Right lobe of liver (tissue), 6 donors: ENCODE results near the gene SHROOM2. TPM values are rescaled to one million over a fixed set of nuclear protein-coding genes. Genes with fewer than 3 reads are reported as not detected.
A peak's percentile ranks its signal among the peaks of the same experiment; 100 is the strongest.
"Not testable (repeated sequence)": the region's sequence is repeated elsewhere in the genome, so short reads cannot be mapped to it uniquely, and the experiment has no call there.

Experiments
- ATAC-seq, 4 donors: fragments of 200-7000 bp; cut with Tn5 transposase; one replicate each; pipeline ENCODE4 v1.9.1; 2020; ENCODE audit warnings: mild to moderate bottlenecking in 4 of 4, moderate library complexity in 4 of 4
- DNase-seq, 3 donors: peaks; one replicate each; pipeline ENCODE4 v3.0.0-alpha.2; 2020
- H3K27ac ChIP-seq, 3 donors: fragments of 200-600 bp; one replicate each; pipeline ENCODE4 v1.8.0; 2022
- H3K27me3 ChIP-seq, 2 donors: fragments of 200-600 bp; one replicate each; pipeline ENCODE4 v1.8.0; 2022
- H3K36me3 ChIP-seq, 4 donors: fragments of 200-600 bp; sonication (generic) in 1 of 4; one replicate each; pipeline versions ENCODE4 v1.5.1 to v1.8.0; 2017 to 2022; ENCODE audit warnings: control low read depth in 1 of 4
- H3K4me1 ChIP-seq, 4 donors: fragments of 200-600 bp; sonication (generic) in 1 of 4; one replicate each; pipeline versions ENCODE4 v1.5.1 to v1.8.0; 2017 to 2022; ENCODE audit warnings: control low read depth in 1 of 4
- H3K4me3 ChIP-seq, 3 donors: fragments of 200-600 bp; one replicate each; pipeline ENCODE4 v1.8.0; 2022
- H3K9me3 ChIP-seq, 4 donors: fragments of 200-600 bp; sonication (generic) in 1 of 4; one replicate each; pipeline versions ENCODE4 v1.5.1 to v1.8.0; 2017 to 2022; ENCODE audit warnings: control low read depth in 1 of 4
- POLR2A ChIP-seq: fragments of 450-650 bp; IDR thresholded peaks from one replicate; pipeline ENCODE4 v1.6.1; 2017; ENCODE audit warnings: antibody characterized with exemption, mild to moderate bottlenecking
- WGBS: methylation state at CpG from one replicate; pipeline ENCODE4 v1.1.6; 2018; ENCODE audit warnings: low coverage, low lambda C conversion rate; ENCODE audit not compliant: insufficient coverage; ENCODE audit errors: missing lambda C conversion rate; 5-methylcytosine and 5-hydroxymethylcytosine counted together
- intact Hi-C, 2 donors: fragments of 100-400 bp; cut with DNase I; formaldehyde crosslinking; loops; one replicate each; pipeline versions ENCODE4 v1.11.2 to v1.14.1; 2022
- total RNA-seq, 6 experiments: library from RNA; depleted of rRNA in 2 of 6; stranded (reverse); fragments of >200 nt in 2 of 6; fragmentation: NEBNext Ultra II Directional in 3 of 6; extraction: Animal tissue kit (Norgen Biotek cat#: 25700) in 3 of 6; gene quantifications; one replicate each; pipeline versions ENCODE4 v1.1.0 to v1.2.4, GENCODE V29; 2016 to 2023
- TF ChIP-seq, protein P1 (sequence below), 4 donors: fragments of 200-600 bp in 3 of 4; fragments of 450-650 bp in 1 of 4; IDR thresholded peaks; one replicate each; pipeline versions ENCODE4 v1.5.1 to v1.8.0; 2016 to 2022; ENCODE audit warnings: antibody characterized with exemption in 4 of 4, mild to moderate bottlenecking in 2 of 4
- donor health status: DM: no; HTN: yes; CAD: no.
- donor health status: DM: no; HTN: no; CAD: no.
- donor health status: DM: no; HTN: no; CAD: no.
- donor health status: DM: no; HTN: yes; CAD: no.
- donor health status: DM: no; HTN: yes; CAD: no.

Gene SHROOM2
- total RNA-seq, 6 experiments from 2014 or later = 3.6 to 7.5 (median 3.9) TPM

DNA sequence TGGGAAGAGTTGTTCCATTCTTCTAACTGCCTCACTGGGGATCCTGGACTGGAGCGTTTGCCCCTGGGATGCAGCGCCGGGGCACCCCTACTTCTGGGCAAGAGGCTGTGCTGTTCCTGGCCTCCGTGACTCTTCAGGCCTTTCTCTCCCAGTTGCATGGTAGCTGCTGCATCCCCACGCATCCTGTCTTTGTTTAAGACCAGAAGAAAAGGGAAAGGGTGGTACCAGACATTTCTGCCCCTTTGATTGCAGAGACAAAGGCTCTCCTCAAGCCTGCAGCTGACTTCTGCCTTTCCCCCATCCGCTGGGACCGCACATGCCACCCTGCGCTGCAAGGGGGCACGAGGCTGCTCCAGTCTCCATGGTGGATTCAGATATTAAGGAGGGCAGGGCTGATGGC lies 70.4 kb downstream of the SHROOM2 start:
- TF ChIP-seq, protein P1, sequence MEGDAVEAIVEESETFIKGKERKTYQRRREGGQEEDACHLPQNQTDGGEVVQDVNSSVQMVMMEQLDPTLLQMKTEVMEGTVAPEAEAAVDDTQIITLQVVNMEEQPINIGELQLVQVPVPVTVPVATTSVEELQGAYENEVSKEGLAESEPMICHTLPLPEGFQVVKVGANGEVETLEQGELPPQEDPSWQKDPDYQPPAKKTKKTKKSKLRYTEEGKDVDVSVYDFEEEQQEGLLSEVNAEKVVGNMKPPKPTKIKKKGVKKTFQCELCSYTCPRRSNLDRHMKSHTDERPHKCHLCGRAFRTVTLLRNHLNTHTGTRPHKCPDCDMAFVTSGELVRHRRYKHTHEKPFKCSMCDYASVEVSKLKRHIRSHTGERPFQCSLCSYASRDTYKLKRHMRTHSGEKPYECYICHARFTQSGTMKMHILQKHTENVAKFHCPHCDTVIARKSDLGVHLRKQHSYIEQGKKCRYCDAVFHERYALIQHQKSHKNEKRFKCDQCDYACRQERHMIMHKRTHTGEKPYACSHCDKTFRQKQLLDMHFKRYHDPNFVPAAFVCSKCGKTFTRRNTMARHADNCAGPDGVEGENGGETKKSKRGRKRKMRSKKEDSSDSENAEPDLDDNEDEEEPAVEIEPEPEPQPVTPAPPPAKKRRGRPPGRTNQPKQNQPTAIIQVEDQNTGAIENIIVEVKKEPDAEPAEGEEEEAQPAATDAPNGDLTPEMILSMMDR (IDR thresholded peaks at IDR 0.05) = no peak
- no peak for TF ChIP-seq POLR2A
- Histone ChIP-seq H3K27me3 (no peaks in the 10 kb centered on the region), H3K4me3 (no peak overlapping the region), H3K36me3 (no peaks in the 10 kb centered on the region), H3K27ac (no peak overlapping the region), H3K9me3 (no peaks in the 10 kb centered on the region), H3K4me1 (no peaks in the 10 kb centered on the region)
- WGBS = 62% methylated on average over 8 of the region's 9 CpGs
- DNase-seq = no peak
- ATAC-seq = no peak
- intact Hi-C loops = no loop called here

DNA sequence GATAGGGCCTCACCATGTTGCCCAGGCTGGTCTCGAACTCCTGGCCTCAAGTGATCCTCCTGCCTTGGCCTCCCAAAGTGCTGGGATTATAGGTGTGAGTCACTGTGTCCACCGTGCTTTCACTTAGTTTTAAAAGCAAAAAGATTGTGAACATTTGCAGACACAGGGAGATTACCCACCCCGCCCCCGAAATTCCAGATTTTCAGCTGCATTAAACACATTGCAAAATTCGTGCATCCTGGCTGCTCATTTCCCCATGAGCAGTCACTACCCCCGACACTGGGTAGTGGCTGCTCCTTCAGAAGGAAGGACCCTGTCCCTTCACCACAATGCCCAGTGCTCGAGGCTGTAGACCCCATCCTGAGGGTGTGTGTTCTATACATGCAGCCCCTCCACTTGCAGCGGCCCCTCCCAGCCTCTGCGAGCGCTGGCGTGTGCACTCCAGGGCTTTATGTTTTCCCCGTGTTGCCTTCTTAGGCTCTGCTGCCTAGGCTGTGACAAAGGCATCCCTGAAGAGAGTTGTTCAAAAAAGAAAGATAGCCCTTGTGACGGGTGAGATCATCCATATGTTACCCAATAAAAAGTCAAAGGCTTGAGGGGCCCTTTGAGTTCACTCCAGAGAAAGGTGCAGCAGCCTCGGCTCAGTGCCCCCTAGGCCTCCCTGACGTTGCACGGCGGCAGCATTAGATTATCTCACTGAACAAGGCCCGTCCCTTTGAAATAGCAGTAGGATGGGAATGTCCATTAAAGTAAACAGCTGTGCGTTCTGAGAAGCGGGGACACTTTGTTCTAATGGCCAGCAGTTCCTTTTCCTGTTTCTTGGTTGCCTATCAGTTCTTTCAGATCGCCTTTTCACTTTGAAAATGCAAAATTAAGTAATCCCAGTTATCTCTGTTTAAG lies 71.6 kb downstream of the SHROOM2 start:
- intact Hi-C loops = no loop called here
- DNase-seq (no peak), ATAC-seq (peak in 1 of 4 donors; percentile 61)

DNA sequence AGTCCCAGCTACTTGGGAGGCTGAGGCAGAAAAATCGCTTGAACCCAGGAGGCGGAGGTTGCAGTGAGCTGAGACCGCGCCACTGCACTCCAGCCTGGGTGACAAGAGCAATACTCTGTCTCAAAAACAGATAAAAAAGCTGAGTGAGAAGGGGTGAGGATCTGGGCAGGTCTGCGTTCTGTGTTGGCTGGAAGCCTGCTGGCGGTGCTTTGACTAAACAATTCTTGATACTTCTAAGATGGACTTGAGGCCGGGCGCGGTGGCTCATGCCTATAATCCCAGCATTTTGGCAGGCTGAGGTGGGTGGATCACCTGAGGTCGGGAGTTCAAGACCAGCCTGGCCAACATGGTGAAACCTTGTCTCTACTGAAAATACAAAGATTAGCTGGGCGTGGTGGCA lies 72.5 kb downstream of the SHROOM2 start:
- H3K4me3 ChIP-seq, H3K9me3 ChIP-seq, intact Hi-C loops, H3K4me1 ChIP-seq, H3K27ac ChIP-seq, H3K27me3 ChIP-seq, ATAC-seq, H3K36me3 ChIP-seq, DNase-seq: not testable (repeated sequence)
- 73% methylated on average over 4 of the region's 11 CpGs for WGBS

More for the DNA sequence above, 71.6 kb downstream of the SHROOM2 start:
- Histone ChIP-seq H3K4me3 (no peak overlapping the region), H3K27me3 (no peaks in the 10 kb centered on the region), H3K27ac (no peak overlapping the region), H3K4me1 (no peaks in the 10 kb centered on the region), H3K36me3 (no peaks in the 10 kb centered on the region), H3K9me3 (no peaks in the 10 kb centered on the region)
- no peak for TF ChIP-seq POLR2A
- WGBS = 70% methylated on average over 14 of the region's 21 CpGs

DNA sequence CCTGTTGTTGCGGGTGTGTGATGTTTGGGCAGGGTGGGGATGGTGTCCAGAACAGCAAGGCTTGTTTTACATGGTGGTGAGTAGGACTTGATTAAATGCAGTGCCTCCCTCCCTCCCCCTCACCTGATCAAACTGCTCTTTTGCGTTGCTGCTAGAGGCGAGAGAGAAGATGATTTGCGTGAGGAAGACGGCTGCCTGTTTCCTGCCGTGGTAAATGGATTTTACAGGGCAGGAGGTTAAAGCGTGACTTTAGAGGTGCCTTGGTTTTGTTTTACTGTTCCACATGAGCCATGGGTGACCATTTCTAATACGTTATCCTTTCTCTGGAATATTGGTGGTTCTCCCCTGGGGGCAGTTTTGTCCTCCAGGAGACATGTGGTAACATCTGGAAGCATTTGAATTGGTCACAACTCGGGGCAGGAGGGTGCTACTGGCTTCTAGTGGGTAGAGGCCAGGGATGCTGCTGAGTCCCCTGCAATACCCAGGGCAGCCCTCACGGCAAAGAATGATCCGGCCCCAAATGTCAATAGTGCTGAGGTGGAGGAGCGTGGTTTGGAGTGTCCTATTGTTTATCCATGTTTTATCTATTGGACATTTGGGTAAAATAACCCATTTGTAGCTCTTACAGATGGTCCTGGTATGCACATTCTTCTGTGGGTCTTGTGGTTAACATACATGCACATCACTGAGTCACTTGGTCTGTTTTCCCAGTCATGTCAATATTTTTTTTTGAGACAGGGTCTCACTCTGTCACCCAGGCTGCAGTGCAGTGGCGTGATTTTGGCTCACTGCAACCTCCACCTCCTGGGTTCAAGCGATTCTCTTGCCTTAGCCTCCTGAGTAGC lies 73.7 kb downstream of the SHROOM2 start:
- Histone ChIP-seq H3K27ac (no peak overlapping the region), H3K36me3 (no peaks in the 10 kb centered on the region), H3K27me3 (no peaks in the 10 kb centered on the region), H3K4me1 (no peaks in the 10 kb centered on the region), H3K9me3 (no peaks in the 10 kb centered on the region), H3K4me3 (no peak overlapping the region)
- TF ChIP-seq POLR2A = no peak
- TF ChIP-seq, protein P1 (IDR thresholded peaks at IDR 0.05) = no peak
- no peak for ATAC-seq
- WGBS = 61% methylated on average over 8 of the region's 14 CpGs
- intact Hi-C loops = no loop called here
- no peak for DNase-seq

DNA sequence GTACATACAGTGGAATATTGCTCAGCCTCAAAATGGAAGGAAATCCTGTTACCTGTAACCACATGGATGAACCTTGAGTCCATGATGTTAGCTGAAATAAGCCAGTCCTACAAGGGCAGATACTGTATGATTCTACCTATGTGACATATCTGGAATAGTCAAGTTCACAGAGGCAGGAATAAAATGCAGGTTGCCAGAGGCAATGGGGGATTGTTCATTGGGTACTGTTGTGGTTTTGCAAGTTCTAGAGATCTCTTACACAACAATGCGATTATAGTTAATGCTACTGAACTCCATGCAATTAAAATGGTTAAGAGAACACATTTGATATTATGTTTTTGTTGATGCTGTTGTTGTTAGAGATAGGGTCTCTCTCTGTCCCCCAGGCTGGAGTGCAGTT lies 74.6 kb downstream of the SHROOM2 start:
- Histone ChIP-seq H3K4me1 (no peaks in the 10 kb centered on the region), H3K4me3 (no peak overlapping the region), H3K27me3 (no peaks in the 10 kb centered on the region), H3K9me3 (no peaks in the 10 kb centered on the region), H3K27ac (no peak overlapping the region), H3K36me3 (no peaks in the 10 kb centered on the region)
- intact Hi-C loops = no loop called here
- DNase-seq = no peak
- TF ChIP-seq, protein P1 (IDR thresholded peaks at IDR 0.05) = no peak
- no peak for TF ChIP-seq POLR2A
- 63% methylated on average over 1 of the region's 1 CpG for WGBS
- no peak for ATAC-seq
